ENCODE data around the gene PRM1. TPM values are rescaled to one million over a fixed set of nuclear protein-coding genes. Genes with fewer than 3 reads are reported as not detected.

PRM1 gene
- total RNA-seq, 1 experiment from 2014 or later = not detected

- H3K27me3 ChIP-seq (replicated peaks; ENCODE audit: insufficient read depth, low read depth, low read length, poor library complexity) = no peaks in the 10 kb centered on the region
- ChIA-PET POLR2A (ENCODE audit: low non-redundant PET) (no interaction called here), CTCF (interaction anchor here (1.1 kb wide), 1 partner anchor 358 kb away, joined by 4 read pairs; no protein-coding TSS in a partner anchor)
- H3K4me1 ChIP-seq (ENCODE audit: insufficient read depth, low read length, poor library complexity, severe bottlenecking) = peaks cover 26% of the 10 kb centered on the region
- peak overlapping the region; percentile 82 for H3K27ac ChIP-seq (ENCODE audit: low read depth, low read length, poor library complexity, severe bottlenecking)
- H3K36me3 ChIP-seq (ENCODE audit: insufficient read depth, low read length, poor library complexity, severe bottlenecking) = no peaks in the 10 kb centered on the region
- BruUV-seq (replicated peaks) = no TSS peak
- peak overlapping the region; percentile 26 for H3K4me3 ChIP-seq (ENCODE audit: low read depth, low read length, poor library complexity, severe bottlenecking)
- DNase-seq (ENCODE audit: low spot score) = peak; percentile 54
- no peaks in the 10 kb centered on the region for H3K9me3 ChIP-seq (ENCODE audit: low read depth, low read length, poor library complexity, severe bottlenecking)
- TF ChIP-seq, protein P1, sequence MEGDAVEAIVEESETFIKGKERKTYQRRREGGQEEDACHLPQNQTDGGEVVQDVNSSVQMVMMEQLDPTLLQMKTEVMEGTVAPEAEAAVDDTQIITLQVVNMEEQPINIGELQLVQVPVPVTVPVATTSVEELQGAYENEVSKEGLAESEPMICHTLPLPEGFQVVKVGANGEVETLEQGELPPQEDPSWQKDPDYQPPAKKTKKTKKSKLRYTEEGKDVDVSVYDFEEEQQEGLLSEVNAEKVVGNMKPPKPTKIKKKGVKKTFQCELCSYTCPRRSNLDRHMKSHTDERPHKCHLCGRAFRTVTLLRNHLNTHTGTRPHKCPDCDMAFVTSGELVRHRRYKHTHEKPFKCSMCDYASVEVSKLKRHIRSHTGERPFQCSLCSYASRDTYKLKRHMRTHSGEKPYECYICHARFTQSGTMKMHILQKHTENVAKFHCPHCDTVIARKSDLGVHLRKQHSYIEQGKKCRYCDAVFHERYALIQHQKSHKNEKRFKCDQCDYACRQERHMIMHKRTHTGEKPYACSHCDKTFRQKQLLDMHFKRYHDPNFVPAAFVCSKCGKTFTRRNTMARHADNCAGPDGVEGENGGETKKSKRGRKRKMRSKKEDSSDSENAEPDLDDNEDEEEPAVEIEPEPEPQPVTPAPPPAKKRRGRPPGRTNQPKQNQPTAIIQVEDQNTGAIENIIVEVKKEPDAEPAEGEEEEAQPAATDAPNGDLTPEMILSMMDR (conservative IDR thresholded peaks at IDR 0.05; ENCODE audit: low read depth, low read length) = no peak
- TF ChIP-seq EZH2 (IDR thresholded peaks at IDR 0.05; ENCODE audit: borderline replicate concordance, low read depth, low read length, poor library complexity, severe bottlenecking) = no peak
- intact Hi-C loops (cut with micrococcal nuclease; ENCODE audit: unreplicated experiment) = no loop called here
Measured at GRCh38 chr16:11329071-11329491, 48.0 kb upstream of the PRM1 start.

- peak; percentile 96 for DNase-seq (ENCODE audit: low spot score)
- H3K9me3 ChIP-seq (ENCODE audit: low read depth, low read length, poor library complexity, severe bottlenecking) = no peaks in the 10 kb centered on the region
- H3K27ac ChIP-seq (ENCODE audit: low read depth, low read length, poor library complexity, severe bottlenecking) = peak overlapping the region; percentile 82
- TF ChIP-seq, protein P1 (conservative IDR thresholded peaks at IDR 0.05; ENCODE audit: low read depth, low read length) = peak; percentile 25; the same call in 1 of the 2 replicates
- no peak for TF ChIP-seq EZH2 (IDR thresholded peaks at IDR 0.05; ENCODE audit: borderline replicate concordance, low read depth, low read length, poor library complexity, severe bottlenecking)
- intact Hi-C loops (cut with micrococcal nuclease; ENCODE audit: unreplicated experiment) = no loop called here
- H3K4me1 ChIP-seq (ENCODE audit: insufficient read depth, low read length, poor library complexity, severe bottlenecking) = peaks cover 26% of the 10 kb centered on the region
- H3K36me3 ChIP-seq (ENCODE audit: insufficient read depth, low read length, poor library complexity, severe bottlenecking) = no peaks in the 10 kb centered on the region
- no TSS peak for BruUV-seq (replicated peaks)
- no peaks in the 10 kb centered on the region for H3K27me3 ChIP-seq (replicated peaks; ENCODE audit: insufficient read depth, low read depth, low read length, poor library complexity)
- CTCF ChIA-PET = interaction anchor here (1.1 kb wide), 1 partner anchor 357 kb away, joined by 4 read pairs; no protein-coding TSS in a partner anchor
- POLR2A ChIA-PET (ENCODE audit: low non-redundant PET) = no interaction called here
- H3K4me3 ChIP-seq (ENCODE audit: low read depth, low read length, poor library complexity, severe bottlenecking) = peak overlapping the region; percentile 26
Measured at GRCh38 chr16:11328172-11329070, 47.3 kb upstream of the PRM1 start.

DNA sequence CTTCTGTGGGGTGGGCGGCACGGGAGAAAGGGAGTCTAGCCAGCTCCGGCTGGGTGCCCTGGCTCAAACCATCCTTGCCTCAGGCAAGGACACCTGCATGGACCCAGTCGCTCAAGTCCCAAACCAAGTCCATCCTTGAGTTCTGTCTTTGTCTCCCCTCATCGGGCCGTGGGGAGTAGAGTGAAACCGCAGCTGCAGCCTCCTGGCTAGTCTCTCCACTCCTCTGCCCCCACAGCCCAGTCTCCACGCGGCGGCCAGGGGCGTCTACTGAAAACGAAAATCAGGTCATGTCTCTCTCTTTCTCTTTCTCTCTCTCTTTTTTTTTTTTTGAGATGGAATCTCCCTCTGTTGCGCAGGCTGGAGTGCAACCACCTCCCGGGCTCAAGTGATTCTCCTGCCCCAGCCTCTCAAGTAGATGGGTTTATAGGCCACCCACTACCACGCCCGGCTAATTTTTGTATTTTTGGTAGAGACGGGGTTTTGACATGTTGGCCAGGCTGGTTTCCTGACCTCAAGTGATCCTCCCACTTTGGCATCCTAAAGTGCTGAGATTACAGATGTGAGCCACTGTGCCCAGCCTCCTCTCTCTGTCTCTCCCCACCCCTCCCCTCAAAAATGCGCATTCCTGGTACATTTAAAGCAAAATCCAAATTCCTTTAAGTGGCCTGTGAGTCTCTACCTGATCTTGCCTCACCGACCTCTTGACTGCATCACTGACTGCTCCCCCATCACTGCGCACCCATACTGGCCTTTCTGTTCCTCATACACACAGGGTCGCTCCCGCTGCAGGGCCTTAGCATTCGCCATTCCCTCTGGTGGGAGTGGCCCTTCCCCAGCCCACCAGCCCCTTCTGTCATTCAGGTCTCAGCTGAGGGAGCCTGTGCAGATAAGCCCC is 46.4 kb upstream of the PRM1 start:
- Histone ChIP-seq H3K4me1 (ENCODE audit: insufficient read depth, low read length, poor library complexity, severe bottlenecking) (peaks cover 26% of the 10 kb centered on the region), H3K36me3 (ENCODE audit: insufficient read depth, low read length, poor library complexity, severe bottlenecking) (no peaks in the 10 kb centered on the region), H3K9me3 (ENCODE audit: low read depth, low read length, poor library complexity, severe bottlenecking) (no peaks in the 10 kb centered on the region), H3K27me3 (replicated peaks; ENCODE audit: insufficient read depth, low read depth, low read length, poor library complexity) (no peaks in the 10 kb centered on the region), H3K27ac (ENCODE audit: low read depth, low read length, poor library complexity, severe bottlenecking) (peak overlapping the region; percentile 82), H3K4me3 (ENCODE audit: low read depth, low read length, poor library complexity, severe bottlenecking) (no peak overlapping the region)
- POLR2A ChIA-PET (ENCODE audit: low non-redundant PET) = no interaction called here
- no TSS peak for BruUV-seq (replicated peaks)
- no peak for DNase-seq (ENCODE audit: low spot score)
- TF ChIP-seq, protein P1 (conservative IDR thresholded peaks at IDR 0.05; ENCODE audit: low read depth, low read length) = no peak
- TF ChIP-seq EZH2 (IDR thresholded peaks at IDR 0.05; ENCODE audit: borderline replicate concordance, low read depth, low read length, poor library complexity, severe bottlenecking) = no peak
- CTCF ChIA-PET = interaction anchor here (1.1 kb wide), 1 partner anchor 356 kb away, joined by 4 read pairs; no protein-coding TSS in a partner anchor
- intact Hi-C loops (cut with micrococcal nuclease; ENCODE audit: unreplicated experiment) = no loop called here
